HAP-1 (cell line): ENCODE measurements around the gene HNF4A.
A peak's percentile ranks its signal among the peaks of the same experiment; 100 is the strongest.
"Not testable (repeated sequence)": the region's sequence is repeated elsewhere in the genome, so short reads cannot be mapped to it uniquely, and the experiment has no call there.

Experiments used
- DNase-seq, 2 experiments: peaks; one replicate each; pipeline ENCODE4 v3.0.0-alpha.2; 2016 to 2020; ENCODE audit warnings: low spot score in 2 of 2
- H3K27me3 ChIP-seq: fragments of 250-450 bp; sonication (Bioruptor Pico); 2 replicates; pipeline ENCODE4 v1.5.1; 2020; ENCODE audit warnings: low read depth, mild to moderate bottlenecking, moderate library complexity
- H3K36me3 ChIP-seq: fragments of 250-450 bp; sonication (Bioruptor Pico); replicated peaks from 2 replicates; pipeline ENCODE4 v1.5.1; 2020; ENCODE audit warnings: mild to moderate bottlenecking
- H3K4me1 ChIP-seq: fragments of 250-450 bp; sonication (Bioruptor Pico); 2 replicates; pipeline ENCODE4 v1.5.1; 2020; ENCODE audit warnings: mild to moderate bottlenecking
- H3K4me3 ChIP-seq: fragments of 250-450 bp; sonication (Bioruptor Pico); 2 replicates; pipeline ENCODE4 v1.5.1; 2020; ENCODE audit warnings: mild to moderate bottlenecking, moderate library complexity
- H3K9me3 ChIP-seq: fragments of 250-450 bp; sonication (Bioruptor Pico); 2 replicates; pipeline ENCODE4 v1.5.1; 2020; ENCODE audit warnings: mild to moderate bottlenecking, moderate library complexity
- in situ Hi-C: fragments of 300-500 bp; cut with MboI; formaldehyde crosslinking; loops from 3 replicates; pipeline ENCODE4 v1.14.3; 2020; ENCODE audit warnings: low sequenced_read_pairs, inconsistent platforms, mixed read lengths

HNF4A gene

DNA sequence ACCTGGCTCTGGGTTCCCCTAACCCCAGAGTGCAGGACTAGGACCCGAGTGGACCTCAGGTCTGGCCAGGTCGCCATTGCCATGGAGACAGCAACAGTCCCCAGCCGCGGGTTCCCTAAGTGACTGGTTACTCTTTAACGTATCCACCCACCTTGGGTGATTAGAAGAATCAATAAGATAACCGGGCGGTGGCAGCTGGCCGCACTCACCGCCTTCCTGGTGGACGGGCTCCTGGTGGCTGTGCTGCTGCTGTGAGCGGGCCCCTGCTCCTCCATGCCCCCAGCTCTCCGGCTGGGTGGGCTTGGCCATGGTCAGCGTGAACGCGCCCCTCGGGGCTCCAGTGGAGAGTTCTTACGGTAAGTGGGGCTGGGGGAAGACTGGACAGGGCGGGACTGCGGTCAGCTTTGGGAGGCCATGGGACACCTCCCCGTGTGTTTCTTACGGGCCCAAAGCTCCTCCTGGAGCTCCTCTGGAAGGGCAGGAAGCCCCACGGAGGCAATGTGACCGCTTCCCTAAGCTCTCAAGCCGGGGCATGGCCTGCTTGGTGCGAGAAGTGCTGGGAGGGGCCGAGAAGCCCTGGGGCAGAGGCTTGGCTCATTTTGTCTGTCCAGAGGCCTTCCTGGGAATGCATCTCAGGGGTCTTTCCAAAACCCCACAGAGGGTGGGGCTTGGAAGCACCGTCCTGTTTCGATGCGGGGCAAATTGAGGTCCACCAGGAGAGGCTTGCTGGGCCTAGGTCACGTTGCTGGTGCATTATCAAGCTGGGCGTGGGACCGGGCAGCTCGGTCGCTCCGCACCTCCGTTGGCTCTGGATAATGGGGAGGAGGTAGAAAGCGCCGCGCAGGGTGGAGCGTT lies at the start of gene HNF4A:
HNF4A (plus strand) TSS at position 202 of the 855 bp plus-strand sequence; CDS start at position 308, 106 bp downstream.
- Histone ChIP-seq H3K4me1 (peaks cover 11% of the 10 kb centered on the region), H3K9me3 (no peaks in the 10 kb centered on the region), H3K4me3 (no peak within 1 kb of the TSS), H3K27me3 (no peaks in the 10 kb centered on the region), H3K36me3 (no peaks in the 10 kb centered on the region)
- in situ Hi-C loops = no loop called here
- DNase-seq = no peak

DNA sequence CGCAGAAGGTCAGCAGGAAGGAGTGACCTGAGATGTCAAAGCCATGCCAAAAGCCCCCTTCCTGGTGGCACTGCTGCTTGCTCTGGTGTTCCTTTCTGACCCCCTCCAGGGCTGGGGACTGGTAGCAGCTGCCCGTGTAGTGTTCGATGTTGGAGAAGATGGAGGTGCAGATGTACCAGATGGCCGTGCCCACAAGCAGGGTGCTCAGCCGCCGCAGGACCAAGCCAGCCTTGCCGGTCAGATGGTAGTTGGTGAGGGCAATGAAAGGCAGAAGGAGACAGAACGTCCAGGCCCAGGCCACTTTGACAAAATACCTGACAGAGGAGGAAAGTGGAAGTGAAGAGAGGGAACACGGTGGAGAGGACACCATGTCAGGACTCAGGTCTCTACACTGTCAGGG lies 48.6 kb upstream of the HNF4A start:
- Histone ChIP-seq H3K27me3 (no peaks in the 10 kb centered on the region), H3K4me3 (no peak overlapping the region), H3K9me3 (no peaks in the 10 kb centered on the region), H3K36me3 (no peaks in the 10 kb centered on the region), H3K4me1 (no peaks in the 10 kb centered on the region)
- DNase-seq = no peak
- in situ Hi-C loops = no loop called here

DNA sequence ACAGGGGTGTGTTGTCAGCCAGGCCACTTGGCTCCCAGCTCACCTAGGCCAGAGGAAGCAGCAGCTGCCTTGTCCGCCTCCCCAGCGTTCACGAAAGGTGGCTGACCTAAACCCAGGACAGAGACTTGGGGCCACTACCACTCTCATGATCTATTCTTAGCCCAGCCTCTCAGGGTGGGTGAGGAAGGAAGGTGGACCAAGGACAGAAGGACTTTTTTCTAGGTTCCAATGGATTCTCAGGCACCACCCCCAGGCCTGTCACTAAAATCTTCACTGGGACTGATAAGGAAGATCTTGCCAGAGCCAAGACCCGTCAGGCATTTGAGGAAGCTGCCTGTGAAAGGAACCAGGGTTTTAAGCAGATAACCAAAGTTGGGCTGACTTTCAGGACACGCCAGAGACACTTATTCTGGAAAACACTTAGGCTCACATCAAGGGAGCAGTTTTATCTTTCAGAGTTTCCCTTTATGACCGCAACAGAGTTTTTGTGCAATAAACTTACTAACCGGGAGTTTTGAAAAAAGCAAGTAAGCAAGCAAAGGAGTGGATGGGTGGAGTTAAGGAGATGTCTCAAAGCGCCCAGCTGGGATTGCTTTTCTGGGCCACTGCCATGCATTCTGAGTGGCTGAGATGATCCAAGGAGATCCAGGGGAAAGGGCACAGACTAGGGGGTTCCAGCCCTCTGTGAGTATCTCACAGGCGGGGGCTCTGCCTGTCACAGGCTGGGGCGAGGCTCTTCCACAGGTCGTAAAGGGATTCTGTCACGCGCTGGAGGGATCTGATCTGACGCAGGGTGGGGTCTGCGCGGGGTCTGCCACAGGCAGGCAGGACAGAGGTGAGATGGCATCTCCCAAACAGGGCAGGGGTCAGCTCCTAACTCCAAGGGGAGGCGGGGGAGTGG lies 45.5 kb upstream of the HNF4A start:
- no peaks in the 10 kb centered on the region for H3K36me3 ChIP-seq
- no peaks in the 10 kb centered on the region for H3K4me1 ChIP-seq
- no peak for DNase-seq
- in situ Hi-C loops = loop anchor here (5.0 kb wide), 1 partner anchor 93 kb away; no protein-coding TSS in a partner anchor
- H3K4me3 ChIP-seq = peak overlapping the region; percentile 77
- H3K9me3 ChIP-seq = no peaks in the 10 kb centered on the region
- H3K27me3 ChIP-seq = no peaks in the 10 kb centered on the region

DNA sequence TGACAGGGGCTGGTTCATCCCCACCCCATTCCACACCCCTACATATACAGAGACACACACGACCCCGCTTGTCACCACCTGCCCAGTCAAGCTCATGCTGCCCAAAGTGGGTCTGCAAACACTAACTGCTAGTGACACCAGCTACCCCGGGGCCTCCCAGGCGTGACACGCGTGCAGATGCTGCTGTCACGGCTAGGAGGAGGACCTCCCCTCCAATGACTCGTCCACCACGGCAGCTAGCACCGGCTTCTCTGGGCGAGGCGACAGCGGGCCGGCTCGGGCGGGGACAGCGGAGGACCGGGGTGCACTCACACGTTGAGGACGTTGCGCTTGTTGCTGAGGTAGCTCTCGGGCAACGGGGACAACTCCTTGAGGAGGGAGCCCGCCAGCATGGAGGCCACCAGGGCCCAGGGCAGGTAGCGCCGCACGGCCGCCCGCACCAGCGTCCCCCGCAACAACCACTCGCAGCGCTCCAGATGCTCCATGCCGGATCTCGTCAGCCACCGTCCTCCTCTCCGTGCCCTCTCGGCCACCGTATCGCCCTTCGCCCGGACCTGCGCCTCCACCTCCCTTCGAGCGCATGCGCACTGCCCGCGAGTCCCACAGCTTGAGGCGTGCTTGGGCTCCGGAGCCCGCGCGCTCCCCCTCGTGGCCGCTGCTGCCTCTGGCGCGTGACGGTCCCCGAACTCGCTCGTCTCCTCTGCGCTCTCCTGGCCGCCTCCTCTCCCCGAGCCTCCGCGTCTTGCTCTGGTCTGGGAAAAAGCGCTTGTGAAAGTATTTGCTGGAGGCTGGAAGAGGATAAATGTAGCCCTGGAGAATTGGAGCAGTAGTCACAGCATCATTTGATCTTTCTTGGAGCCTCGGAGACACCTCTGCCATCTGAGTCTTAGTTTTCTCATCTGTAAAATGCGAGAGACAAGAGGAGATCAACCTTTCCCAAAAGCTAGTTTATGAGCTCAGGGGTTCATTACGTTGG lies 44.5 kb upstream of the HNF4A start, which contains the start of gene FITM2:
FITM2 (minus strand) TSS at position 539 of the 976 bp plus-strand sequence; CDS start at position 485, 54 bp downstream.
- Histone ChIP-seq H3K36me3 (no peaks in the 10 kb centered on the region), H3K9me3 (no peaks in the 10 kb centered on the region), H3K4me1 (no peaks in the 10 kb centered on the region), H3K27me3 (no peaks in the 10 kb centered on the region), H3K4me3 (peak within 1 kb of the TSS; percentile 77)
- peak; percentile 85 to 98 for DNase-seq
- in situ Hi-C loops = loop anchor here (5.0 kb wide), 1 partner anchor 94 kb away; no protein-coding TSS in a partner anchor

DNA sequence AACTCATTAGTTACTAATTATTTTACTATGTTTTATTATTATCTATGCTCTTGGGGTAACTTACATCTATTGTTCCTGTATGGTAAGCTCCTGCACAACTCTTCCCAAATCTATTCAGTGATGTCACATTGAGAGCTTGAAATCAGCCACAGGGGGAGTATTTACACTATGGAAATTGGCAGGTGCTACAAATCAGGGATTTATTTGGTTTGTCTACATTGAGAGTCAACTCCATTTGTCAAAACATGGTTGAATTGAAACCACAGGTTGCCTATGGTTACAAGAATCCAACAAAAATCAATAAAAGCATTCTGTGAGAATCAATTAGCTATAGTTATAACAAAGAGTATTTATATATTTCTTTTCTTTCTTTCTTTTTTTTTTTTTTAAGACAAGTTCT lies 40.6 kb upstream of the HNF4A start:
- H3K9me3 ChIP-seq = no peaks in the 10 kb centered on the region
- DNase-seq = no peak
- in situ Hi-C loops = loop anchor here (5.0 kb wide), 1 partner anchor 98 kb away; no protein-coding TSS in a partner anchor
- no peaks in the 10 kb centered on the region for H3K36me3 ChIP-seq
- H3K4me1 ChIP-seq = no peaks in the 10 kb centered on the region
- H3K27me3 ChIP-seq = no peaks in the 10 kb centered on the region; the same call in 1 of the 2 replicates
- H3K4me3 ChIP-seq = no peak overlapping the region

DNA sequence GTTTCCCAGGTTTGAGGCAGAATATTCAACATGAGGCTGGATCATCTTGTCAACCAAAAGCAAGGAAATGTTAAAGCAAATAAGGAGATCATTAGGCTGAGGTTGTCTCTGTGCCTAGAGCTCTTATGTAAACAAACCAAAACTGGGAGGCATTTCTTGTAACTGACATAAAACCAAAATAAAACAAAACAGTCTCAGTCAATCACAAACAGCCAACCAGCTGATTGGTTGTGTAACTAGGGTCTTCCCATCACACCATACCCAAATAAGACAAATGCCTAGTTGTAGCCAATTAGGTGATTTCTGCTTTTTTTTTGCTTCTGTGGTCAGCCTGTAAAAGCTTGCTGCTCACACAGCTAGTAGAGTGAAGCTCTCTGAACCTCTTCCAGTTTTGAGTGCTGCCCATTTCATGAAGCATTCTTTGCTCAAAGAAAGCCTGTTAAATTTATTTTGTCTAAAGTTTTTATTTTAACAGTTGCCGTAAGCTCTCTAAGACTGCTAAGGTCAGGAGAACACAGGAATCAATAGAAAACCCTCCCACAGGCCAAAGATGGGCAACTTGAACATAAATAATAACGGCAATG lies 35.6 kb upstream of the HNF4A start:
- no peaks in the 10 kb centered on the region for H3K4me1 ChIP-seq
- no peak for DNase-seq
- in situ Hi-C loops = no loop called here
- no peaks in the 10 kb centered on the region for H3K9me3 ChIP-seq
- no peaks in the 10 kb centered on the region; the same call in 1 of the 2 replicates for H3K27me3 ChIP-seq
- no peak overlapping the region for H3K4me3 ChIP-seq
- H3K36me3 ChIP-seq = no peaks in the 10 kb centered on the region

DNA sequence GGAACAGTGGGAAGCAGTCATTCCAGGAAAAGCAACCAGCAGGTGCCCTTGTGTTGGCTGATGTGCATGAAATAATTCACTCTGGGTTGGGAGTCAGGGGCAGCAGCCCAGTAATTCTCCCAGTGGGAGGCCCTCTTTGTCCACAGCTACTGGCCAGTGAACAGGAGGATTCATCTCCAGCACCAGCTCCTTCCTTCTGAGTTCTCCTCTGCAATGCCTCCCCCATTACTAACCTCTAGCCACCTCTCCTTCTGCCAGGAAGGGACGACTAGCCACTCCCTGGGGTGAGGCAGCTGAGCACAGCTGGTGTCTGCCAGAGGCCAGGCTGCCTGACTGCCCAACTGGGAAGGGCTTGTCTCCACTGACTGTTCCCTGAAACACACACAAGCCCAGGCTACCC lies 31.2 kb upstream of the HNF4A start:
- no peaks in the 10 kb centered on the region for H3K9me3 ChIP-seq
- in situ Hi-C loops = no loop called here
- no peaks in the 10 kb centered on the region for H3K27me3 ChIP-seq
- H3K4me1 ChIP-seq = no peaks in the 10 kb centered on the region
- DNase-seq = no peak
- no peak overlapping the region for H3K4me3 ChIP-seq
- no peaks in the 10 kb centered on the region for H3K36me3 ChIP-seq

DNA sequence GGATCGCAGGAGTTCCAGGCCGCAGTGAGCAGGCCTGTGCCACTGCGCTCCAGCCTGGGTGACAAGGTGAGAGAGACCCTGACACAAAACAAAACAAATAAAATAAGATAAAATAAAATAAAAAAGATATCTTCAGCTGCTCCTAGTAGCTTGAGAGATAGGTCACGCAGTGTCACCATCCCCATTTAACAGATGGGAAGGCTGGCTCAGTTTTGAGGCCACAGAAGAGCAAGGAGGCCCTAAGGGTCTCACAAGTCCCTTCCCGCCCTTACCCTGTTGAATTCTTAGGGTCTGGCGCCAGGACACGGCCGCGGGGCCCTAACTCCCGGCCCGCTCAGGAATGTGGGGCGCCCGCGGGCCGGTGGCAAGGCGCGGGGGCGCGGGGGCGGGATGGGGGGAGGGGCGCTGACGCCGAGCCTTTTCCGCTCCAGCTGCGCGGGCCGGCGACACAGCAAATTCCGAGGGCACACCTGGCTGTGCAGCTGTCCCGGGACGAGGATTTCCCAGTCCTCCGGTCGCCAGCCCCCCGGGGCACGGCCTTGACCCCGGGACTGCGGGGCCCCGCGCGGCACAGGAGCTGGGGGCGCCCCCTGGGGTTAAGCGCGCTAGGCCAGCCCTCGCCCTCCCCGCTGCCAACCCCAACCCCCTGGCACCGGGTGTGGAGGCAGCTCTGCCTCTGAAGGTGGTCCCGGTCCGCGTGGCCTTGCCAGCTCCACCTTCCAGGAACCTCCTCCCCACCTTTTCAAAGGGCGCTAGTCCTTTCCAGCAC lies 28.9 kb upstream of the HNF4A start:
- no peaks in the 10 kb centered on the region for H3K9me3 ChIP-seq
- H3K4me1 ChIP-seq = no peaks in the 10 kb centered on the region
- no peaks in the 10 kb centered on the region for H3K27me3 ChIP-seq
- no peak for DNase-seq
- H3K4me3 ChIP-seq = no peak overlapping the region
- H3K36me3 ChIP-seq = no peaks in the 10 kb centered on the region
- in situ Hi-C loops = no loop called here

DNA sequence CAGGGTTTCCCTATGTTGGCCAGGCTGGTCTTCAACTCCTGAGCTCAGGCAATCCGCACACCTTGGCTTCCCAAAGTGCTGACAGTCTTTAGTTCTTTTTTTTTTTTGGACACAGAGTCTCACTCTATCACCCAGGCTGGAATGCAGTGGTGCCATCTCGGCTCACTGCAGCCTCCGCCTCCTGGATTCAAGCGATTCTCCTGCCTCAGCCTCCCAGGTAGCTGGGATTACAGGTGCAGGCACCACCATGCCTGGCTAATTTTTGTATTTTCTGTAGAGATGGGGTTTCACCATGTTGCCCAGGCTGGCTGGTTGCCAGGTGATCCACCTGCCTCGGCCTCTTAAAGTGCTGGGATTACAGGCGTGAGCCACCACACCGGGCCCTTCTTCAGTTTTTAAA lies 27.8 kb upstream of the HNF4A start:
- H3K4me3 ChIP-seq, in situ Hi-C loops, H3K27me3 ChIP-seq, H3K36me3 ChIP-seq, H3K4me1 ChIP-seq, H3K9me3 ChIP-seq, DNase-seq: not testable (repeated sequence)

DNA sequence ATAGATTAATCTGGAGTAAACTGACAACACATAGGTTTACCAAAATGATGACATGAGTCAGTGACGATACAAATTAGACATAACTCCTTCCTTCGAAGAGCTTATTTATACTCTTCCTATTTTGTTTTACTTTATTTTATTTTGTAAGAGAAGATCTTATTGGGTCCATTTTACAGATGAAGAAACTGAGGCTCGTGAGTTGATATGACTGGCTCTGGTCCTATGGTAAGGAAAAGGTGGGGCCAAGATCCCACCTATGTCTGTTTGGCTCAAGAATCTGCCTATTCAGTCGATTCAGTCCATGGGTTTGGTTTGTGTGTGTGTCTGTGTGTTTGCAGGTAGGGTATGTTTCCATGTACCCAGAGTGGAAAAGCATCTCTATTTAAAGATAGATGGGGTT lies 27.1 kb upstream of the HNF4A start:
- Histone ChIP-seq H3K4me1 (no peaks in the 10 kb centered on the region), H3K9me3 (no peaks in the 10 kb centered on the region), H3K27me3 (no peaks in the 10 kb centered on the region), H3K36me3 (no peaks in the 10 kb centered on the region), H3K4me3 (no peak overlapping the region)
- in situ Hi-C loops = no loop called here
- no peak for DNase-seq

DNA sequence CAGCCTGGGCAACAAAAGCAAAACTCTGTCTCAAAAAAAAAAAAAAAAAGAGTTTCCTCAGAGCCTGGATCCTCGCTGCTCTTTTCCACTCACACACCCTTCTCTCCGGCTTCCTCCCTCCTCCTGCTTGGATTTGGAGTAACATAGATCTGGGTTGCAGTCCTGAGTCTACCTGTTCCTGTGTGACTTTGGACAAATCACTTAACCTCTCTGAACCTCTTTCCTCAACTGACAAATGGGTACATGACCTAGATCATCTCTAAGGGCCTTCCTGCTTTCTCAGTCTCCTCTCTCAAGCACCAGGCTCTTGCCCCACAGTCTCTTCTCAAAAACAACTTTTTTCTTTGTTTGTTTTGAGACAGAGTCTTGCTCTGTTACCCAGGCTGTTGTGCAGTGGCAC lies 24.3 kb upstream of the HNF4A start:
- Histone ChIP-seq H3K4me1 (no peaks in the 10 kb centered on the region), H3K27me3 (no peaks in the 10 kb centered on the region), H3K36me3 (no peaks in the 10 kb centered on the region), H3K9me3 (no peaks in the 10 kb centered on the region), H3K4me3 (no peak overlapping the region)
- DNase-seq = no peak
- in situ Hi-C loops = no loop called here

DNA sequence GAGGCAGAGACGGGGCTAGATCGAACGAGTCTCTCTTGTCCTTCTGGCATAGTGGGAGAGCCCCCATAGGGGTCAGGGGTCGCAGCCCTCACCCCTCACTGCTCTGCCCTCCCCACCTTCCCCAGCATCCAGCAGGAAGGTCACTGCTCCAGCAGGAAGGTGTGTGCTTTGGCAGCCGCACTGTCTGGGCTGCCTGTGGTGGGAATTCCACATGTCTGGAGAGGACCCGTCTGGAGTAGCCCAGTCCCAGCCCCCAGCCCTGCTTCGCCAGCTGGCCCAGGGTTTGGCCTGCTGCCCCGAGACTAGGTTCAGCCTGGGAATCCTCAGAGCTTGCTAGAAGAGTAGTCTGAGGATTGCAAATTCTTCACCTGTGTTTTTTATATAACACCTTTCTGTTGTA lies 21.2 kb upstream of the HNF4A start:
- Histone ChIP-seq H3K27me3 (no peaks in the 10 kb centered on the region), H3K4me3 (no peak overlapping the region)
- in situ Hi-C loops = no loop called here

More for the DNA sequence above, 21.2 kb upstream of the HNF4A start:
- no peaks in the 10 kb centered on the region for H3K4me1 ChIP-seq
- no peaks in the 10 kb centered on the region for H3K9me3 ChIP-seq
- H3K36me3 ChIP-seq = no peaks in the 10 kb centered on the region
- no peak for DNase-seq
